Retina (tissue), 1 donor: Measurements from ENCODE around the gene KIAA1217.

Experiments used
- DNase-seq: peaks from one replicate; pipeline ENCODE4 v3.0.0-alpha.2; 2016

KIAA1217 gene

DNA sequence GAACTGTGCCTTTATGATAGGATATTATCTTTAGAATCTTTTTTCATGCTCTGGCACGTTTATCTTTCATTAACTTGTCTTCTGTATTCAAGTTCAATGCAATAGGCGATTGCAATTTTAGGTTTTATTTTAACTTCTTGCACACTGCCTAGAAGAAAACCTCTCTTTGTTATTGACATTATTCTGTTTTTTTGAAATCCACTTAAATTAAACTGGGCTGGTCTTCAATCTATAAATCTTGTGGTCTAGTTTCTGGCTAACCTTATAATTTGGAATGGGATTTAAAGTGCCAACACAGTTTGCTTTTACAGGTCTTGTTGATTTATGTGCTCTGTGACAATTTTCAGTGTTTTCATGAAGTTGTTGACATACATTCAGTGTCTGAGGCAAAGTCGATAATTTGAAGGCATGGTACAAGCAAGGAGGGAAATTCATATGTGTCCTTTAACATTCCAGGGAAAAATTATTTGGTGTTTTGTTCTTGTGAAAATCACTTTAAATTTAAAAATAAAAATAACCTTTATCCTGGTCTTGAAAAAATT is 240.9 kb downstream of the KIAA1217 start:
- no peak for DNase-seq

DNA sequence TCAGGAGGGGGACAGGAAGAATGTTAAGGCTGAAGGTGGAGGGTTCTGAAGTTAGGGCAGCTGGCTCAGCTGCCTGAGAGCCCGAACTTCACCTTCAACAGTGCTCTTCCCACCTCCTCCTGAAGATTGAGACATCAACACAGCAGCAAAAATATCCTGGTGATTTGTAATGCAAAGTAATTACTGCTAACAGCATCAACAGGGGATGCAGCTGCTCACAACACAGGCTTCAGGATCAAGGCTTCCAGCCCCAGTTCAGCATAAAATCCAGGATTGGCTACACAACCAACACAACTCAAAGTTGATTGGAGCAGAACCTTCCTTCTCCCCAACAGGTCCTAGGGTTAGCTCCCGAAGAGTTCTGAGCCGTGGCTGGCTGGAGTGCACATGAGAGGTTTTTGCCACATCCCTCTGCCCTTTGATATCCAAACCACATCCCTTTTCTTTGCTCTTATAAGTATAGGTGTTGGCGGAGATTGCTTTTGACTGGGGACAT is 242.4 kb downstream of the KIAA1217 start:
- DNase-seq = no peak

DNA sequence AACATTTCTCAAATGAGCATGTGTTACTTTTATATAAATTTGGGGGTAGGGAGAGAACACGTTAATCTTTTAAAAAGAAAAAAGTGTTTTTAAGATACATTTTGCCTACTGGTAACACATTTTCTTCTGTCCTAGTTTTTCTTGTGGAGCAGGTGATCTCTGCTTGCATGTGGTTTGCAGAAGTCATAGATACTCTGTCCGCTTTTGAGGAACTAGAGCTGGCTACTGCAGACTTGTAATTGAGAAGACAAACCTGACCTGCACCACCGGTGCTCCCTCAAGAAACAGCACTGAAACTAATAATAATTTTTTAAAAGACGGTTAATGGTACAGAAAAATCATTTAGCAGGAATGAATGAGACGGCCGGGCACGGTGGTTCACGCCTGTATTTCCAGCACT is 243.1 kb downstream of the KIAA1217 start:
- DNase-seq = no peak

DNA sequence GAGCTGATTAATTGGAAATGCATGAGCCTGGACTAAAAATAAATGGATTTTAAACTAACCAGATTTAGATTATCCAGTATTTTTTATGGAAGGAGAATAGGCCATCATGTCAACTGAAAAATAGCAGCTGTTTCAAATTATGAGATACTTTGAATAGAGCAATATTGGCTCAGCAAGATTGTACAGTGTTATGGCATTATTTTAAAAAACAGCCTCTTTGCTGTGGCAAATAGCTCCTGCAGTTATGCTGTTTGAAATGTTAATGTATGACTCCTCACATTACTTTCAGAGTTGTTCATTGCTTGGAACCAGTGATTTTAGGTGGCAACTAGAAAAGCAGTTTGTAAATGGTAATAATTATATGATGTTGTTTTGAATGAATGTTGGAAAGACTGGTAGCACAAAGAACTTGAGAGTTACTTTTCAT is 244.5 kb downstream of the KIAA1217 start:
- no peak for DNase-seq

DNA sequence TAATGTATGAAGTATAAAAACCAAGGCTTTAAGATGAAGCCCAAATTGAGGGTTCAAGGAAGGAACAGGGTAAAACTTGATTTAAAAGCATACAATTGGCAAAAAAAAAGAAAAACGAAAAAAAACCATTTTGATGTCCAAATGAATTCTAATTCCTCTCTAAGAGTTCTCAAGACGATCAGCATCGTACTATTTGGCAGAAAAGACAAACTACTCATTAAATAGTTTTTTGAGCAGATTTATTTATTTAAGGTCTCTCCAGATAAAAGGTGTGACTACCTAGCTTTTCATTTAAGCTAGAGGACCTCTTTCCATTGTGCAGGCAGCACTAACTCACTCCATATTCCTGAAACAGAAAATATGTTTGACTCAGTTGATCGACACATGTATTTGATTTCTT is 245.0 kb downstream of the KIAA1217 start:
- no peak for DNase-seq

DNA sequence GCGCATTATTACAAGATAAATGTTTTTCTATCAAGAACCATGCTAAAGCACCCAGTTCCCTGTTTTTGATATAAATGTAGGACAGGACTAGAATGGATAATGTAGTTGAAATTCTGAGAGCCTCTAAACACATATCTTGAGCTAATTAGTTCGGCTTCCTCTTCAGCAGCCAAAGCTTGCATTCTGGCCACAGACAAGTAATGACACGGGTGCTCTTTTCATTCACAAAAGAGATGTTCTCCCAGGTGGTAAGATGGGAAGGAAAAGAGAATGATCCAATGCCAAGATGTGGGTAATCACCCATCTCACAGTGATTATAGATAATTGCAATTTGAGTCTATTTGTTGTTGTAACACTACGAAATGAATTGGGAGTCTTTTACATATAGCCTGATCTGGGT is 246.5 kb downstream of the KIAA1217 start:
- DNase-seq = no peak

DNA sequence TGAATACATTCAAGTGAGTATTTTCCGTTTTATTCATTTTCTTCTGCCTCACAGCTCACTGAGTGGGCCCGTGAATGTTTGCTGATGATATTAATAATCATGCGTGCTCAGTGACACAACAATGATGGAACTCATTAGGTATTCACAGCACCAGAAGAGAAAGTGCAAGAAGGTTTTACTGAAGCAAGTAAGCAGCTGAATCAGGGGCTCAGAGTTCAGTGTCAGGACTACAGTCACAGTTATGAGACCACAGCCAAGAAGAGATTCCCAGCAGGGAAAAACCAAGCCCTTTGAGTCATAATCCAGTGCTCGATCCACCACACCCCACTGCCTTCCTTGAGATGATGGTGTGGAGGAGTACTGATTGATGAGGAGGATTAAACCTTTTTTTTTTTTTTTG is 247.4 kb downstream of the KIAA1217 start:
- DNase-seq = no peak

DNA sequence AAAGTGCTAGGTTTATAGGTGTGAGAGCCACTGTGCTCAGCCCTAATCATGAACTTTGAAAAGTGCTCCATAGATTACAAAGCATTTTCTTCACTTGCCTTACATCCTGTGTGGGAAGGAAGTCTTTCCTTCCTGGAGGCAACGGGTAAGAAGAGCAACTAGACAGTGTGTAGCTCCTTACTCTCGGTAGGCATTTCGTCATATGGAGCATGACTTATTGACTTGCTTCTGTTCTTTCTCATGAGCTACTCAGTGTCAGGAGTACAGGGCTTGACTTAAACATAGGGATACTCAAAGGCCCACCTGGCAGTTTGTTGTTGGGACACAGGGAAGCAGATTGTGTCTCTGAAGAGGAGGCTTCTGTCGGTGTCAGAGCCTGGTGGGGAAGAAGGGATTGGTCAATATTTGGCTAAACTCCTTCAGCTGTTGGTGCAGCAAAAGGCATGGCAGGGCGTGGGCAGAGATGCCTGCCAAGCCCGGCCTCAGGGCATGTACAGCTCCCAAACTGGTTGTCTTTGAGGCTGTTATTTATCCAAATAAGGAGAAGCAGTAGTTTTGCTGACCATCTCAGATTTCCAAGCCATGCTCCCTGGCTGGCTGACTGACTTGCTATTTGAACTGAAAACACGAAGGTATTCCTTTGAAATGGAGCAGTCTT is 248.9 kb downstream of the KIAA1217 start:
- DNase-seq = no peak

DNA sequence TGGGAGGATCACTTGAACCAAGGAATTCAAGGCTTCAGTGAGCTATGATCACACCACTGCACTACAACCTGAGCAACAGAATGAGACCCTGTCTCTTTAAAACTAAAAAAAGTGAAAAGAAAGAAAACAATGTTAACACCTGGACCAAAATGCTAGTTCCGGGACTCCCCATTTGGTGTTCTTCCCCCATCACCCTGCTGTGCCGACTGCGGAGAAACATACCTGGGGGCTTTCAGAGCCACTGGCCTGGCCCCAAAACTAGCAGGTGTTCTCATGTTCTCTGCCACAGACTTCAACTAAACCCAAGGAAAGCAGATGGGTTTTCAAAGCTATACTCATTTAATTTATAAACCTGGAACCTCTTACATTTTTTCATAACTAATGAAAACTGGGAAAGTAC is 250.9 kb downstream of the KIAA1217 start:
- DNase-seq = no peak

DNA sequence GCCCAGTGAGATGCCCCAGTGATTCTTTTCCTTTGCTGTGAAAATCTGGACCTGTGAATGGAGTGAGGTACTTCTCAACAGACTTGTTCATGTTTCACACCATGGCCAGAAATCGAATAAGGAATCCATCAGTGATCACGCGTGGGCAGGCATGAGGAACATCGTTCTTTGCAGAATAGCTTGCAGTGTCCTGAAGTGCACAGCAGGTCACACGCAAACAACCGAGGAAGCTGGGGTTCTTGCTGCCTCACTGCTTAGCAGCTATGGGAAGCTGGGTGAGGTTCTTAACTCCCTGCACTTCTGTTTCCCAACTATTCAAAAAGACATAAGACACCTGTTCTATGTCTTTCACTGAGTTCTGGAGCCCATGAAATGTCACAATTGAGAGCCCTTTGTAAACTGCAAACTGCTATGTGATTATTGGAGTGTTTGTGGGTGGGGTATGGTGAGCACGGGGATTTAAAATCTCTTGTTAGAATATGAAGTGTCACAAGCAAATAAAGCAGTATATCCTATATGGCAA is 253.4 kb downstream of the KIAA1217 start:
- DNase-seq = no peak

DNA sequence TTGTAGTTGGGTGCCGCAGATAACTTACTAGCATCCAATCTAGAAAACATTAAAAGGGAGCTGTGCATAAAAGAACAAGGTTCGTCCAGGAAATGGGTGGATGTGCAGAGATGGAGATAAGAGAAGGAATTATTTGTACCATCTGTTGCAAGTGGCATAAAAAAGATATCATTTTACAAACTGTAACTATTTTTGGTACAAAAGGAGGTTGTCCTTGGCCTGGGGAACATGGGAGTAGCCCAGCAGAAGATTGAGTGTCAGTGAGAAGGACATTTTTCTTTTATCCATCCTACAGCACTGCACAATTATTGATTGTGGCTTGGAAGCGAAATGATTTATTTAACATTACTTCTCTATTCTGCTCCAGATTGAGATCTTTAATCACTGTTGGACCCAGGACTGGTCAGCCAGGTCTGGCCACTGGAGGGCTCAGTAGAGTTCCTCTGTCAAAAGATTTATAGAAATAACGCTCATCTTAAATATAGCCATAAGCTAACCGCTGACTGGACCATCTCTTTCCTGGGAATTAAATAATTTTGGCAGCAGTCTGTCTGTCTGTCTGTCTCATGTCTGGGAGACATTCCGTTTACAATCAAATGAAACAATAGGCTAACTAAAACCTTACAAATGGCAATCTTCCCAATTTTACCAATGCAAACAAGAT is 254.1 kb downstream of the KIAA1217 start:
- DNase-seq = no peak

DNA sequence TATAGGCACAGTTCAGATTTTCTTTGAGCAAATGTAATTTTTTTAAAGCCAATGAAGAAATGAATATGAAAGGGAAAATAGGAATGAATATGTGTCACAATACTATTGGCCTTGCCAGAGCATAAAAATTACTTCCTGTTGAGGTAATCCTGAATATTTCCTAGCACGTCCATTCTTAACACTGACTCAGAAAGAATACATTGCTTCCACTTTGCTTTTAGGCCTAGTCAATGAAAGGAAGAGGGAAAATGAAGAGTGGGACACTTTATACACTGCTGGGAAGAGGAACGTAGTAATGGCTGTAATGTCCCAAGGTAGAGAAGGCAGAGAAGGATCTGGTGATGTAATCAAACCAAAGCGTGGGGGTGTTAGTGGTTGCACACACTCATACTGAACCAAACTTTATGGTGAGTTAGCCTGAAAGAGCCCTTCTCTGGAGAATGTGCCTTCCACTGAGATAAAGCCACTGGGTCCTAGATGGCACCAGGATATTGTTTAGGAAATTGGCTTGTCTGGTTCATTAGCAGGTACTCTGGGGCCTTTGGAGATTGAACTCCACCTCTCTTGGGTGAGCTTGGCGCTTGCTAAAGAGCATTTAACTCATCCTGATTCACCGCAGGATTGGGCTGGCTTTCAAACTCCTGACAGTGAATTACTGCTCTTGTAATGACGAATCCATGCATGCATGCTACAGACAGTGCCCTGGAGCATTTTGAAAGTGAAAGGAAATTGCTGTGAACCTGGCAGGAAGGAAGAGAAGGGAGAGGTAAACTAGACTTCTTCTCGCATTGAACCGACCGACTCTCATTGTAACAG is 254.9 kb downstream of the KIAA1217 start:
- no peak for DNase-seq

DNA sequence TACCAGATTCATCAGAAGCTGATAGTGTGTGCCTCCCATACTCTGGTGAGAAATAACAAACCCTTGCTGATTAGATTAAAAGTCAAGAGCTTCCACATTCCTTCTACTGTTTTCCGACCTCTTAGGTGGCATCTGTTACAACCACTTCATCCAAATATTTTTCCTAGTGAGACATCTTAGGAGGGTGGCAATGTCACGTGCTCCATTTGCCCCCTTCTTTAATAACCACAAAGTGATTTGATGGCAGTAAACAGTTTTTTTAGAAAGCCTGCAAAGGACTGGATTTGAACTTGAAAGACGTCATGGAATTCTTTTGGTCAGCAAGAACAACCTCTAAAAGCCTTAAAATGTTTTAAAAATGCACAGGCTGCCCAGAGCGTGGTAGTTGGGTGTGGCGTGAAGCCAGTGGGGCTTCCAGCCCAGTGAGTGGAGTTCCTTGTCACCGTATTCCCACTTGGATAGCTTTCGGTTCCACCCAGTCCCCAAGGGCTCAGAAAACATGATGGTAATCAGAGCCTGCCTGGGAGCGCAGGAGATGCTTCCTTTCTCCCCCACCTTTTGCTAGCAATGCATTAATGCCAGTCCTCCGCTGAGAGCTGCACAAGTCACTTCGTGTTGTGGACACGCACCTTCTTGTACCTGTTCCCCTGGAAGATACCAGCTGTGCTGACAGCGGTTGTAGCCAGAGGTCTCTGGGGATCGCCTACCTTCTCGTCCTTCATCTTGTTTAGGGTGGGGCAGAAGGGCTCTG is 256.4 kb downstream of the KIAA1217 start:
- no peak for DNase-seq

DNA sequence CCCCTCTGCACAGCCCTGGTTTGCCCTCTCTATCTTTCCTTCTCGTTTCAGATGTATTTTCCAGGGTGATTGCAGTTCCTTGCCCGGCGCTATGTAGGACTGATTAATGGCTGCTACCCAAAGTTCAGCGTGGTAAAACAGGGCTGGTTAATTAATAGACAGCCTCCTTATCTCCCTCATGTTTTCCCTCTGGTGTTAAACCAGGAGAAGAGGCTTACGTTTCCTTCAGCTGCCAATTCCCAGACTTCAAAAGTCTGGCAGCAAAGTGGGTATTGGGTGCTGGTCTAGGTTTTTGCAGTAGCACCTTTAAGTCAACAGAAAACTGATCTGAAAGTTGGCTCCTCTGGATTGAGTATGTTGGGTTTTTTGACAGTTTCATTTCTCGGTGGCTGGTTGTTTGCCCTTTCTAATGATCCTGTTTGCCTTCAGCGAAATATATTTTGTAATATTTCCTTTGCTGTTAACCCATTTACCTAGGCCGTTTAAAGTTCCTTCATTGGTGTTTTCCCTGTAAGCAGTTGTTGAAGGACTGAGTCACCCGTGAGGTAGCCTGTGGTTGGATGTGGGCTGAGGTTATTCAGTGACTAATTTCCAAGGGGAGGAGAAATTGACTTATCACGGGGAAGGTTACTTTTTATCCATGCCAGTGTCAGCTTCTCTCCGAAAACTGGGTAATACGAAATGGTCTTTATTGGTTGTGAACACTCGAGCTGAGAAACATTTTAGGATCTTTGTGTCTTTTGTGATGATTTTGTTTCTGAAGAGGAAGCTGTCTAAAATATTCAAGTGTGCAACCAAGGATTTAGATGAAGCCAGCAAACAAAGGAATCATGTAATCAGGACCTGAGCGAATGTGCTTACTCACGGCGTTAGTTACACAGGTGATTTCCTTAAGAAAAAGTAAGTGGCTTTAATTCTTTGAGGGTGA is 257.2 kb downstream of the KIAA1217 start:
- DNase-seq = no peak

DNA sequence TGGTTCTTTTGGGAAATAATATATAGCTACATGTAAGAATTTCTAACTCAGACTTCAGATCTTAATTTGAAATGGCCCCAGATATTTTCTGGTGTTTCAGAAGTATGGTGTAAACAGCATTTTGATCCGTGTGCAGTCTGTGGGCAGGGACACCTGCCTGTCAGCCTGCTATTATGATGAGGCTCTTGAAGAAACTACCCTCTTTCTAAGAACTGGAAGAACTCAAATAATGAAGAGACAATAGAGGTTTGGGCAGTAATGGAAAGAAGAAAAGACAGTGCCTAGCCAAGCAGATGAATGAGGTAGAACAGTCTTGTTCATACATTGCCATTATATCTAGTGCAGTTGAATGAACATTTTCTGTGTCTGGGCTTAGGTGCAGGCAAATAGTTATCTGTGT is 258.2 kb downstream of the KIAA1217 start:
- no peak for DNase-seq

DNA sequence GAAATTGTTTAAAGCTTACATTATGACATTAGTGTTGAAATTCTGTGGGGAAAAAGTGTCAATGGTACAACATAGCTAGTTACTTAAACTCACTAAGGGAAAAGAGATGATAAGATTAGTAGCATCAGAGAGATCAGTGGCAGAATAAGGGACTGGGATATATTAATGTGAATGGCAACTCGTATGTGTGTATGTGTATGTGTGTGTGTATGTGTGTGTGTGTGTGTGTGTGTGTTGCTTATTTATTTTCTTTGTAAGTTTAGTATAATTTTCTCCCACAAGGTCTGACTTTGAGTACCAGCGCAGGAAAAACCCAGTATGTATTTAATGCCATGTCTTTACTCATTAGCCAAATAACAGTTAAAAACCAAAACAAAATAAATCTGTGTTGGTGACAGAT is 258.7 kb downstream of the KIAA1217 start:
- DNase-seq = no peak

DNA sequence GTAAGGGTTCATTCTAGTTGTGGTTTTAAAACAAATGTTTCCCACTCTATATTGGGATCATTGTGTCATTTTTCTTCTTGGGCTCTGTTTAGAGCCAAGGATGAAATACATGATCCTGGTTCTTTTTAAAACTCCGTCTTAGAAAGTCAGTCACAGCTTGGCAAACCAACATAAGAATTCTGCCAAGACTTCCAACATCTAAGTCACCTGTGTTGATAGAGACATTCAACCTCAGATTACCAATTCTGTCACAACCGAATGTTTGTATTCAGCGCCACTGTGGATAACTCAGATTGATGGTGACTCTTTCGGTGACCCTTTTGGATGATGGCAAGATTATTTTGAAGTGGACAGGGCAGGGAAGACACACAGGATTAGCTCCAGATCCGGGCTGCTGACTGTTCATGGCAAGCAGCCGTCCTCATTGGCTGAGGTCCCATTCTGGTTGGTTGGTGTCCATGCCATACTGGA is 259.4 kb downstream of the KIAA1217 start:
- no peak for DNase-seq

DNA sequence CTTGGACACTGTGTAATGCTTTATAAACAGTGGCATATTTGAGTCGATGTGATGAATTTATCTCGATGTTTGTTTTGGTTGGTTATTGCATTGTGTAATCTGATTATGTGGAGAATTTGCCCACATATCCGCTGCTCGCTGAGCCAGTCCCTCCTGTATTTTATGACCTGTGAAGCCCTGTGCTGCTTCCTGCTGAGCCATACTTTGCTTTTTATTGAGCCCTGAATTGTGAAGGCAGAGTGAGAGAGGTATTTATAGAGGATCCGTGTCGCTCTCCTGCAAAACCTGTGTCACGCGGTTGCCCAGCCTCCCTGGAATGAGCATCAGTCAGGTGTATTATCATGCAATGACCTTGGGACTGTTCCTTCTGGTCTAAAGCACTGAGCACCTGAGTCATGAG is 261.1 kb downstream of the KIAA1217 start:
- DNase-seq = no peak

DNA sequence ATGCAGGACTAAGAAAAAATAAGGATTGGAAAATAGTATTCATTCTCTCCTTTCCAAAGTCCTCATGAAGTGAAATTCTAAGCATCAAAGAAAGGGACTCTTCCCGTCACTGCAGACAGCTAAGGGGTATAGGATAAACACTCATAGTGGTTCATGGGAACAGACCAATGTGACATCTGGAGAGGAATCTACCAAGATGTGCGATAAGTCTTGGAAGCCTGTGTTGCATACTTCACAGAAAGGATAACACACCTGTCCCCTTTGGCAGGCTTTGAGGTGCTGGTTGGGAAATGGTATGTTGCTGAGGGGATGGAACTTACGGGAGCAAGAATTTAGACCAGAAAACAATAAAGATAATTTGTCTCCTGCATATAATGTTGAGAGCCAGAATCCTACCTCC is 266.7 kb downstream of the KIAA1217 start:
- no peak for DNase-seq

DNA sequence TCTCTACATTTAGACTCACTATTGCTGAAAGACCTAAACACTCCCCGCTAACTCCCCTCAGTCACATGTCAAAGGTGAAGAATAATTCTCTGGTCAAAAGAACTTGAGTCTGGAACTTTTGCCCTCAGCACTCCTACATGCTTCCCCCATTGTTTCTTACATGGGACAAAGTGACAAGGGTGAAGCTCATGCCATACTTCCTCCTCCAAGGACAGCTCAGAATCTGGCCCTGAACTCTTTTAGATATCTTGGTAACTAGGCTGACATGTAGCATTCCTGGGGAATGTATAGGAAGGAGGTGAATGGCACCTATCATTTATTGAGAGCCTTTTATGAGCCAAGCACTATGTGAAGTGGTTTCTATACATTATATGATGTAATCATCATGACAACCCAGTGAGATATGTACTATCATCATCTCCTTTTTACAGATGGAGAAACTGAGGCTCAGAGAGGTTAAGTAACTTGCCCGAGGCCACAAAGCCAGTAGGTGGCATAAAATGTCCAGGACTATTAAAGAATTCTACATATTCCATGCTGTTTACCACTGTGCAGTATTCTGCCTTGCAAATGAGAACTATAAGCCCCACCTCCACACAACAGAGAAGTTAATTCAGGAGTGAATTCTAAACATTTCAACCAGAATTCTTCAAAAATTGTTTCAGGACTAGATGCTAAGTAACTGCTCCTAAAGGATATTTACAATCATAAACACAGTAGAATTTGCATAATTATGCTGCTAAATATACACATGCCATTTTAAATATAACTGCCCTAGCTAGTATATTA is 268.2 kb downstream of the KIAA1217 start:
- DNase-seq = no peak
